HepG2 (cell line): ENCODE measurements around the gene COX7A2L. TPM values are rescaled to one million over a fixed set of nuclear protein-coding genes. Genes with fewer than 3 reads are reported as not detected.

Source experiments
- ATAC-seq: fragments of 200-7000 bp; cut with Tn5 transposase; 3 replicates; pipeline ENCODE4 v1.9.1; 2020; ENCODE audit warnings: mild to moderate bottlenecking, moderate library complexity
- BruUV-seq: library from RNA; stranded (reverse); fragments of 400-500 nt; replicated peaks from 2 replicates; lab custom pipeline; 2021; lab: Mats Ljungman, UMichigan
- CTCF ChIA-PET: fragments of 300-600 bp; formaldehyde crosslinking; extraction: SDS; loops from one replicate; lab custom pipeline; 2021; ENCODE audit warnings: low total read pairs, inconsistent platforms, low intra/inter-chr PET ratio; lab: Yijun Ruan, JAX
- POLR2A ChIA-PET: fragments of 350-600 bp; sonication (Branson Sonifier 250); formaldehyde crosslinking; loops from one replicate; lab custom pipeline; 2020; ENCODE audit warnings: antibody characterized with exemption, inconsistent platforms; lab: Yijun Ruan, JAX
- DNase-seq: peaks from one replicate; pipeline ENCODE4 v3.0.0-alpha.2; 2015; ENCODE audit warnings: low spot score
- FAIRE-seq: peaks from 3 replicates; lab custom pipeline; 2011; peaks lifted over from hg19 to GRCh38; lab: Jason Lieb, UNC
- H2AFZ ChIP-seq: one replicate; pipeline ENCODE4 v1.6.1; 2011; ENCODE audit warnings: low read length, inconsistent platforms
- H3K27ac ChIP-seq: fragments of 300-600 bp; 3 replicates; pipeline ENCODE4 v1.8.0; 2011; ENCODE audit warnings: mixed run types, mild to moderate bottlenecking, mixed read lengths, low read length, inconsistent platforms; ENCODE audit not compliant: insufficient read depth; ENCODE audit errors: extremely low read length
- H3K27me3 ChIP-seq, 2 experiments: fragments of 200-600 bp in 1 of 2; 2 replicates in 1 of 2; 3 replicates in 1 of 2; pipeline versions ENCODE4 v1.6.0 to v1.8.0; 2011; ENCODE audit warnings: low read length in 2 of 2, mild to moderate bottlenecking in 2 of 2, moderate library complexity in 2 of 2, inconsistent platforms in 1 of 2; ENCODE audit not compliant: insufficient read depth in 2 of 2, control insufficient read depth in 1 of 2
- H3K36me3 ChIP-seq, 2 experiments: fragments of 200-600 bp in 1 of 2; replicated peaks in 1 of 2; 2 replicates in 1 of 2; 3 replicates in 1 of 2; pipeline versions ENCODE4 v1.5.1 to v1.8.0; 2011; ENCODE audit warnings: low read length in 2 of 2, inconsistent platforms in 1 of 2; ENCODE audit not compliant: insufficient read depth in 2 of 2, control insufficient read depth in 1 of 2
- H3K4me1 ChIP-seq: 2 replicates; pipeline ENCODE4 v1.5.1; 2012; ENCODE audit warnings: low read length, inconsistent platforms; ENCODE audit not compliant: insufficient read depth
- H3K4me2 ChIP-seq: 2 replicates; pipeline ENCODE4 v1.6.0; 2011; ENCODE audit warnings: low read depth, low read length, inconsistent platforms
- H3K4me3 ChIP-seq, 3 experiments: fragments of 200-600 bp in 1 of 3; sonication (generic), shearing (Covaris generic) in 1 of 3; replicated peaks in 1 of 3; 2 replicates each; pipeline ENCODE4 v1.5.1; 2011 to 2016; ENCODE audit warnings: low read length in 3 of 3, inconsistent platforms in 2 of 3, low read depth in 2 of 3, mild to moderate bottlenecking in 2 of 3, control low read depth in 1 of 3, mixed read lengths in 1 of 3; ENCODE audit not compliant: insufficient read depth in 1 of 3
- H3K79me2 ChIP-seq: one replicate; pipeline ENCODE4 v1.6.1; 2011; ENCODE audit warnings: low read length, inconsistent platforms; ENCODE audit not compliant: insufficient read depth
- H3K9ac ChIP-seq: 2 replicates; pipeline ENCODE4 v1.6.0; 2011; ENCODE audit warnings: mild to moderate bottlenecking, low read depth, low read length, inconsistent platforms; ENCODE audit not compliant: insufficient read depth
- H3K9me3 ChIP-seq: 2 replicates; pipeline ENCODE4 v1.5.1; 2012; ENCODE audit warnings: mild to moderate bottlenecking, low read length
- H4K20me1 ChIP-seq: 2 replicates; pipeline ENCODE4 v1.6.0; 2011; ENCODE audit warnings: inconsistent platforms, mild to moderate bottlenecking, low read length, moderate library complexity; ENCODE audit not compliant: insufficient read depth
- BRCA1 ChIP-seq: sonication (generic); formaldehyde crosslinking; IDR thresholded peaks from 2 replicates; pipeline ENCODE4 v1.4.0; 2020; ENCODE audit warnings: missing genetic modification reagents
- DZIP1 ChIP-seq: sonication (generic); formaldehyde crosslinking; IDR thresholded peaks from 2 replicates; pipeline ENCODE4 v1.5.0; 2020; ENCODE audit warnings: mild to moderate bottlenecking, missing genetic modification reagents
- GFI1 ChIP-seq: sonication (generic); formaldehyde crosslinking; IDR thresholded peaks from 2 replicates; pipeline ENCODE4 v1.5.0; 2020; ENCODE audit warnings: missing genetic modification reagents, mild to moderate bottlenecking, borderline replicate concordance
- HCFC1 ChIP-seq: fragments of 150-350 bp; IDR thresholded peaks from 2 replicates; pipeline ENCODE4 v1.6.1; 2014; ENCODE audit warnings: low read depth, low read length
- MAFK ChIP-seq, 2 experiments: IDR thresholded peaks in 1 of 2; conservative IDR thresholded peaks in 1 of 2; 2 replicates each; pipeline ENCODE4 v1.6.1; 2011; ENCODE audit warnings: improper control_type of control experiment in 2 of 2, low read length in 2 of 2
- RBM22 ChIP-seq: fragments of 200-400 bp; formaldehyde crosslinking; optimal IDR thresholded peaks from 2 replicates; pipeline ENCODE3; 2017; ENCODE audit warnings: mild to moderate bottlenecking, low read length, moderate library complexity
- REST ChIP-seq, 2 experiments: IDR thresholded peaks; 2 replicates each; pipeline ENCODE4 v1.6.1; 2011 to 2012; ENCODE audit warnings: low read length in 2 of 2, borderline replicate concordance in 1 of 2, low read depth in 1 of 2, mild to moderate bottlenecking in 1 of 2, moderate library complexity in 1 of 2
- SAP130 ChIP-seq: IDR thresholded peaks from 2 replicates; pipeline ENCODE4 v1.6.1; 2016; ENCODE audit warnings: low read depth
- ZNF350 ChIP-seq: sonication (generic); formaldehyde crosslinking; IDR thresholded peaks from 2 replicates; pipeline ENCODE4 v1.4.0; 2020; ENCODE audit warnings: mild to moderate bottlenecking, low read depth, missing genetic modification reagents, borderline replicate concordance
- WGBS: methylation state at CpG from one replicate; pipeline ENCODE4 v1.1.6; 2017; ENCODE audit warnings: low lambda C conversion rate; 5-methylcytosine and 5-hydroxymethylcytosine counted together
- in situ Hi-C: cut with HindIII; loops from 2 replicates; pipeline ENCODE4 v1.10.0; 2017; ENCODE audit warnings: low pct_unique_long_range_greater_than_20kb; ENCODE audit not compliant: extremely low pct_ligation_motif_present
- intact Hi-C: fragments of 100-400 bp; cut with micrococcal nuclease; formaldehyde crosslinking; loops from one replicate; pipeline ENCODE4 v1.10.0; 2022; ENCODE audit not compliant: unreplicated experiment
- polyA plus RNA-seq, 8 experiments: library from polyadenylated mRNA; depleted of rRNA in 3 of 8; stranded (reverse) in 7 of 8; unstranded in 1 of 8; fragments of >200 nt; fragmentation: Illumina TruSeq in 4 of 8; extraction: Trizol in 4 of 8; gene quantifications; 2 replicates each; pipeline versions ENCODE4 v1.2.1 to v1.2.3, GENCODE V29; 2011 to 2016; ENCODE audit warnings: low read depth in 4 of 8, missing spikeins in 1 of 8, mixed read lengths in 1 of 8; ENCODE audit not compliant: insufficient read depth in 1 of 8
- total RNA-seq, 5 experiments: library from RNA; depleted of rRNA; stranded (reverse); fragments of >200 nt; fragmentation: Illumina TruSeq; extraction: Trizol; gene quantifications; 2 replicates each; pipeline ENCODE4 v1.2.3, GENCODE V29; 2016; ENCODE audit warnings: low read depth in 1 of 5

The COX7A2L gene
- total and polyA plus RNA-seq, 2 of the 13 experiments (the other 11 are each of a cell fraction or from before 2014, with no cell fraction given) = 155 to 201 TPM

- peaks cover 23 to 82% of the 10 kb centered on the region in 2 experiments for H3K36me3 ChIP-seq
- H3K9ac ChIP-seq = no peak overlapping the region
- ATAC-seq (no peak), FAIRE-seq (no peak), DNase-seq (no peak)
- no peak overlapping the region for H2AFZ ChIP-seq
- no peak overlapping the region for H3K27ac ChIP-seq
- ChIA-PET CTCF (no interaction called here), POLR2A (no interaction called here)
- peaks cover 3% of the 10 kb centered on the region for H3K79me2 ChIP-seq
- TF ChIP-seq SAP130 (no peak), MAFK (conservative IDR thresholded peaks at IDR 0.05 in 1 of 2, IDR thresholded peaks at IDR 0.05 in 1 of 2; ENCODE audit: low read length in 2 of 2) (0 out of 4 replicates have a peak, but pooled peaks of 1 of the 2 experiments have one; percentile 9), HCFC1 (no peak), REST (IDR thresholded peaks at IDR 0.05; ENCODE audit: borderline replicate concordance in 1 of 2, low read depth in 1 of 2, low read length in 2 of 2) (no peak), GFI1 (CRISPR knock-in tag) (0 out of 2 replicates have a peak, but pooled peaks have one; percentile 3), RBM22 (peak; percentile 86), ZNF350 (CRISPR knock-in tag) (no peak), BRCA1 (CRISPR knock-in tag) (no peak), DZIP1 (CRISPR knock-in tag) (no peak)
- H3K4me1 ChIP-seq = no peaks in the 10 kb centered on the region
- 96% methylated on average over 6 of the region's 6 CpGs for WGBS
- no peaks in the 10 kb centered on the region for H3K27me3 ChIP-seq
- H3K4me3 ChIP-seq = no peak overlapping the region
- in situ Hi-C loops (no loop called here), intact Hi-C loops (no loop called here)
- BruUV-seq = no TSS peak
- peaks cover 20% of the 10 kb centered on the region; the same call in 1 of the 2 replicates for H4K20me1 ChIP-seq
- no peak overlapping the region for H3K4me2 ChIP-seq
- no peaks in the 10 kb centered on the region for H3K9me3 ChIP-seq
Measured at GRCh38 chr2:42315844-42316470, 45.1 kb downstream of the COX7A2L start.
